HCT116 (cell line): ENCODE results near the gene HHAT. TPM values are rescaled to one million over a fixed set of nuclear protein-coding genes. Genes with fewer than 3 reads are reported as not detected.

Source experiments
- ATAC-seq: fragments of 200-7000 bp; cut with Tn5 transposase; 2 replicates; pipeline ENCODE4 v1.9.1; 2020; ENCODE audit warnings: mild to moderate bottlenecking, moderate library complexity
- BruUV-seq: library from RNA; stranded (reverse); fragments of 400-500 nt; replicated peaks from 2 replicates; lab custom pipeline; 2021; lab: Mats Ljungman, UMichigan
- CTCF ChIA-PET: fragments of 300-600 bp; sonication (Branson Sonifier 250); formaldehyde crosslinking; loops from one replicate; lab custom pipeline; 2021; ENCODE audit warnings: antibody characterized with exemption; lab: Charles Lee
- POLR2A ChIA-PET: fragments of 300-600, 350-600 bp; sonication (Branson Sonifier 250); formaldehyde crosslinking; loops from one replicate; lab custom pipeline; 2021; ENCODE audit warnings: antibody characterized with exemption; lab: Charles Lee
- RAD21 ChIA-PET, 2 experiments: fragments of 300-600 bp; sonication (Branson Sonifier 250); formaldehyde crosslinking; loops; one replicate each; lab custom pipeline; 2023; ENCODE audit warnings: low total read pairs in 2 of 2; ENCODE audit not compliant: uncharacterized antibody in 2 of 2, unreplicated experiment in 2 of 2, low non-redundant PET in 1 of 2; lab: Charles Lee
- DNase-seq: peaks from one replicate; pipeline ENCODE4 v3.0.0-alpha.2; 2010; ENCODE audit warnings: low read depth, low spot score
- H2AFZ ChIP-seq: fragments of 200-600 bp; shearing (Covaris generic), sonication (generic); 2 replicates; pipeline ENCODE4 v1.6.1; 2017; ENCODE audit warnings: low read depth, mixed run types, mixed read lengths, antibody characterized with exemption, low read length; ENCODE audit not compliant: poor library complexity, severe bottlenecking
- H3K27ac ChIP-seq: 2 replicates; pipeline ENCODE4 v1.5.1; 2012; ENCODE audit warnings: low read depth, low read length
- H3K27me3 ChIP-seq: fragments of 200-600 bp; sonication (generic); 2 replicates; pipeline ENCODE4 v1.6.1; 2016; ENCODE audit warnings: mixed run types, low read length, mixed read lengths; ENCODE audit not compliant: insufficient read depth
- H3K36me3 ChIP-seq, 2 experiments: fragments of 200-500 bp in 1 of 2; fragments of 200-600 bp in 1 of 2; sonication (Bioruptor generic) in 1 of 2; sonication (generic) in 1 of 2; 2 replicates each; pipeline versions ENCODE4 v1.5.1 to v1.6.1; 2014 to 2016; ENCODE audit warnings: low read length in 2 of 2, inconsistent platforms in 1 of 2, mixed read lengths in 1 of 2, mixed run types in 1 of 2; ENCODE audit not compliant: insufficient read depth in 2 of 2, control insufficient read depth in 1 of 2
- H3K4me1 ChIP-seq, 2 experiments: fragments of 200-600 bp in 1 of 2; sonication (generic) in 1 of 2; 2 replicates each; pipeline versions ENCODE4 v1.5.1 to v1.6.1; 2012 to 2017; ENCODE audit warnings: low read length in 2 of 2, inconsistent platforms in 1 of 2, mild to moderate bottlenecking in 1 of 2, mixed read lengths in 1 of 2, mixed run types in 1 of 2, moderate library complexity in 1 of 2; ENCODE audit not compliant: insufficient read depth in 2 of 2, control insufficient read depth in 1 of 2
- H3K4me2 ChIP-seq: fragments of 200-600 bp; sonication (generic); 2 replicates; pipeline ENCODE4 v1.6.1; 2017; ENCODE audit warnings: mixed run types, low read length, mixed read lengths
- H3K4me3 ChIP-seq, 2 experiments: fragments of 200-600 bp in 1 of 2; sonication (generic) in 1 of 2; replicated peaks in 1 of 2; 2 replicates each; pipeline ENCODE4 v1.5.1; 2011 to 2016; ENCODE audit warnings: low read length in 2 of 2, control low read depth in 1 of 2, low read depth in 1 of 2, mild to moderate bottlenecking in 1 of 2, mixed read lengths in 1 of 2, mixed run types in 1 of 2
- H3K79me2 ChIP-seq: fragments of 200-600 bp; sonication (generic); 2 replicates; pipeline ENCODE4 v1.6.1; 2017; ENCODE audit warnings: mild to moderate bottlenecking, mixed run types, low read length, moderate library complexity, mixed read lengths; ENCODE audit not compliant: insufficient read depth
- H3K9ac ChIP-seq: fragments of 200-600 bp; sonication (generic); 2 replicates; pipeline ENCODE4 v1.6.1; 2016; ENCODE audit warnings: low read length, mixed read lengths
- H3K9me2 ChIP-seq: fragments of 200-600 bp; sonication (generic), shearing (Covaris generic); 2 replicates; pipeline ENCODE4 v1.6.1; 2017; ENCODE audit warnings: mixed run types, mild to moderate bottlenecking, moderate library complexity; ENCODE audit not compliant: insufficient read depth
- H3K9me3 ChIP-seq, 2 experiments: fragments of 200-500 bp in 1 of 2; fragments of 200-600 bp in 1 of 2; sonication (Bioruptor generic) in 1 of 2; sonication (generic) in 1 of 2; 2 replicates each; pipeline ENCODE4 v1.6.1; 2014 to 2017; ENCODE audit warnings: low read length in 2 of 2, mixed read lengths in 2 of 2, inconsistent platforms in 1 of 2, low read depth in 1 of 2, mild to moderate bottlenecking in 1 of 2, mixed run types in 1 of 2, moderate library complexity in 1 of 2; ENCODE audit not compliant: control insufficient read depth in 1 of 2, insufficient read depth in 1 of 2
- H4K20me1 ChIP-seq: fragments of 200-600 bp; sonication (generic), shearing (Covaris generic); 2 replicates; pipeline ENCODE4 v1.6.1; 2017; ENCODE audit warnings: mixed run types, mild to moderate bottlenecking, moderate library complexity; ENCODE audit not compliant: insufficient read depth
- CBX3 ChIP-seq: IDR thresholded peaks from 2 replicates; pipeline ENCODE4 v1.6.1; 2012; ENCODE audit warnings: low read depth
- CEBPB ChIP-seq: IDR thresholded peaks from 2 replicates; pipeline ENCODE4 v1.6.1; 2012; ENCODE audit warnings: low read depth
- EGR1 ChIP-seq: IDR thresholded peaks from 2 replicates; pipeline ENCODE4 v1.6.1; 2012; ENCODE audit warnings: low read depth
- EZH2 ChIP-seq: fragments of 200-600 bp; sonication (generic); IDR thresholded peaks from 2 replicates; pipeline ENCODE4 v1.6.1; 2017; ENCODE audit warnings: antibody characterized with exemption, mixed run types
- EZH2phosphoT487 ChIP-seq: fragments of 200-600 bp; IDR thresholded peaks from 2 replicates; pipeline ENCODE4 v1.6.1; 2018; ENCODE audit warnings: antibody characterized with exemption, borderline replicate concordance
- RAD21 ChIP-seq: IDR thresholded peaks from 2 replicates; pipeline ENCODE4 v1.6.1; 2012; ENCODE audit warnings: low read depth, mild to moderate bottlenecking
- SP1 ChIP-seq: IDR thresholded peaks from 2 replicates; pipeline ENCODE4 v1.6.1; 2012; ENCODE audit warnings: low read depth
- TCF7L2 ChIP-seq: IDR thresholded peaks from 2 replicates; pipeline ENCODE4 v1.7.0; 2011; ENCODE audit warnings: borderline replicate concordance, inconsistent platforms; ENCODE audit not compliant: insufficient read depth, insufficient read length; ENCODE audit errors: extremely low read depth
- YY1 ChIP-seq: IDR thresholded peaks from 2 replicates; pipeline ENCODE4 v1.6.1; 2011; ENCODE audit warnings: low read length, low read depth, moderate library complexity, mild to moderate bottlenecking; ENCODE audit not compliant: insufficient replicate concordance; ENCODE audit errors: extremely low read depth
- ZNF274 ChIP-seq: fragments of 200-500 bp; sonication (Bioruptor generic); IDR thresholded peaks from 2 replicates; pipeline ENCODE4 v1.6.1; 2014; ENCODE audit warnings: mild to moderate bottlenecking, low read depth, low read length, inconsistent platforms
- intact Hi-C: fragments of 100-400 bp; cut with micrococcal nuclease; formaldehyde crosslinking; loops from 2 replicates; pipeline ENCODE4 v1.10.0; 2022
- total RNA-seq: library from RNA; stranded (reverse); gene quantifications from one replicate; pipeline ENCODE4 v1.2.1, GENCODE V29; 2021; ENCODE audit not compliant: unreplicated experiment
- TF ChIP-seq, protein P1 (sequence below): IDR thresholded peaks from 2 replicates; pipeline ENCODE4 v1.6.1; 2012
- TF ChIP-seq, protein P2 (sequence below): IDR thresholded peaks from 2 replicates; pipeline ENCODE4 v1.6.1; 2011; ENCODE audit warnings: mild to moderate bottlenecking, low read length, moderate library complexity; ENCODE audit not compliant: insufficient replicate concordance; ENCODE audit errors: extremely low read depth

HHAT gene
- total RNA-seq, 1 experiment from 2014 or later: 2.7 TPM

DNA sequence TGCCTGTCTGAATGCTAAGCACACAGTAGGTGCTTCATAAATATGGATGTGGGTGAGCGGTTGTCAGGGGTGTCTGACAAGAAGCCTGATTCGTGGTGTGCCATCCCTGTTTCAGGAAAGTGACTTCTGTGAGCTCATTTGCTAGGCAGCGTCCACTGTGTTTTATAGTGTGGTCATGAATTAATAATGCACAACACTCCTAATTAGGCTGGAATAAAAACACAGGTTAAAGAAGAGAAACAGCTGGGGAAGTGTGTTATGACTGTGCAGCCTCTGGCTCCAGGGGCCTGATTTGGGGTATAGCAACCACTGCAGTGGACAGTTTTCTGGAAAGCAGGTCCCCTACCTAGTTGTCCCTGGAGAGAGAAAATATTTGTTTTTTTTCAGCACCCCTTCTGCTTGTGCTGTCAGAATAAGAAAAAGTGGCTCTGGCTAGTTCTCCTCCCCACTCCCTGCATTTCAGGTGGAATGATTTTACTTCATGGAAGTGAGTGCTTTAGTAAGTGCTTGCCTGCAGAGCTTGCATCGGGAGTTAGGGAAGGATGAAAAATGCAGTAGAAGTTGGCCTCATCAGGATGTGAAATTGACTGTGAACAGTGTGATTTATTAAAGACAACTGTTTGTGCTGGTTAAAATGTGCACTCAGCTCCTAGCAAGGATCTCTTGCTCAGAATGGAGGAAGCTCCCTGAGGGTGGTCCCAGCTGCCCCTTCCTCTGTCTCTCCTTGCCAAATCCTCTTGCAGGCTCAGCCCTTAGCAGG lies 333.8 kb downstream of the HHAT start:
- H4K20me1 ChIP-seq: no peaks in the 10 kb centered on the region
- POLR2A ChIA-PET: no interaction called here
- no peak overlapping the region for H3K9ac ChIP-seq
- H3K36me3 ChIP-seq: no peaks in the 10 kb centered on the region
- no peak overlapping the region for H2AFZ ChIP-seq
- DNase-seq: no peak
- no peak overlapping the region for H3K27ac ChIP-seq
- no peaks in the 10 kb centered on the region for H3K4me1 ChIP-seq
- no peaks in the 10 kb centered on the region for H3K79me2 ChIP-seq
- RAD21 ChIA-PET: no interaction called here
- H3K9me3 ChIP-seq: no peaks in the 10 kb centered on the region
- H3K4me2 ChIP-seq: no peak overlapping the region
- 0 out of 2 replicates have a peak, but pooled peaks cover 4% of the 10 kb centered on the region for H3K27me3 ChIP-seq
- H3K9me2 ChIP-seq: no peaks in the 10 kb centered on the region
- TF ChIP-seq, protein P1, sequence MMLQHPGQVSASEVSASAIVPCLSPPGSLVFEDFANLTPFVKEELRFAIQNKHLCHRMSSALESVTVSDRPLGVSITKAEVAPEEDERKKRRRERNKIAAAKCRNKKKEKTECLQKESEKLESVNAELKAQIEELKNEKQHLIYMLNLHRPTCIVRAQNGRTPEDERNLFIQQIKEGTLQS: no peak
- TF ChIP-seq, all 23 proteins: peak for 0
- CTCF ChIA-PET: no interaction called here
- intact Hi-C loops: no loop called here
- no TSS peak for BruUV-seq
- H3K4me3 ChIP-seq: no peak overlapping the region
- no peak for ATAC-seq

DNA sequence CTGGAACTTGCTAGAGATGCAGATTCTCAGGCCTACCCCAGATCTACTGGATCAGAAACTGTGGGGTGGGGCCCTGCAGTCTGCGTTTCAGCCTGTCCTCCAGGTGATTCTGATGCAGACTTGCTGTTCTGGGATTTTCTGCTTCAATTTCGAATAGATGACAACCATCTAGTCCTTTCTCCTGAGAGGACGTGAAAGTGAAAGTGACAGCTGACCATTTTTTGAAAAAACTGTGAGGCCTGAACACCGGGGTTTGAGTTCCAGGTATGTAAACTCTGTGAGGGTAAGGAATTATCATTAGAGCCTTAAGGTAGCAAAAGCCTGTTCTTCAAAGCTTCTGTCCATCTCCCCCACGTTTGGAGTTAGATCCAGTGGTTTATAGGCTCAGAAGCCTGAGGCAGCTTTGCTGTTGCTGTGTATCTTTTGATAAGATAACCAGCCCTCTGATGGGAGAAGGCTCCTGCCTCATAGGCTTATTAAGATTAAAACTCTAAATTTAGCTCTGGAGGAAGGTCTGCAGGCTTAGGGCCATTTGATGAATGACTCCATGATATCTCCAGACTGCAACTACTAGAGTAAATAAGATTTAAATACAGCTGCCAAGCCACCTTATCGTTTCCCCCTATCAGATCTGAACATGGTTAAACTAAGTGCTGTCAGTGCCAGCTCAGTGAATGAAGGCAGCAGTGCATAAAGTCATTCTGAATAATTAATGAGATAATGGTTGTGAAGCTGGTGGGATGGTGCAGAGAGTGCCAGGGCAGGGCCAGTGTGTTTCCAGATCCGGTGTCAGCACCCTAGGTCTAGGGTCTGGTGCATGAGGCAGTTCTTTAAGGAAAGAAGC lies 335.2 kb downstream of the HHAT start:
- Histone ChIP-seq H3K27ac (no peak overlapping the region), H3K79me2 (no peaks in the 10 kb centered on the region), H3K9me3 (no peaks in the 10 kb centered on the region), H3K27me3 (0 out of 2 replicates have a peak, but pooled peaks cover 3% of the 10 kb centered on the region), H3K9ac (no peak overlapping the region), H4K20me1 (no peaks in the 10 kb centered on the region), H3K4me1 (no peaks in the 10 kb centered on the region), H3K36me3 (no peaks in the 10 kb centered on the region), H2AFZ (no peak overlapping the region), H3K9me2 (no peaks in the 10 kb centered on the region), H3K4me3 (no peak overlapping the region), H3K4me2 (no peak overlapping the region)
- DNase-seq: no peak
- RAD21 ChIA-PET: no interaction called here
- POLR2A ChIA-PET: no interaction called here
- CTCF ChIA-PET: no interaction called here
- BruUV-seq: no TSS peak
- intact Hi-C loops: no loop called here
- ATAC-seq: no peak
- no peak for TF ChIP-seq CBX3
- TF ChIP-seq EZH2: no peak
- no peak for TF ChIP-seq TCF7L2
- no peak for TF ChIP-seq CEBPB
- TF ChIP-seq, protein P1: no peak
- TF ChIP-seq YY1: no peak
- TF ChIP-seq EGR1: no peak
- TF ChIP-seq RAD21: no peak
- no peak for TF ChIP-seq ZNF274
- no peak for TF ChIP-seq EZH2phosphoT487
- TF ChIP-seq, protein P2, sequence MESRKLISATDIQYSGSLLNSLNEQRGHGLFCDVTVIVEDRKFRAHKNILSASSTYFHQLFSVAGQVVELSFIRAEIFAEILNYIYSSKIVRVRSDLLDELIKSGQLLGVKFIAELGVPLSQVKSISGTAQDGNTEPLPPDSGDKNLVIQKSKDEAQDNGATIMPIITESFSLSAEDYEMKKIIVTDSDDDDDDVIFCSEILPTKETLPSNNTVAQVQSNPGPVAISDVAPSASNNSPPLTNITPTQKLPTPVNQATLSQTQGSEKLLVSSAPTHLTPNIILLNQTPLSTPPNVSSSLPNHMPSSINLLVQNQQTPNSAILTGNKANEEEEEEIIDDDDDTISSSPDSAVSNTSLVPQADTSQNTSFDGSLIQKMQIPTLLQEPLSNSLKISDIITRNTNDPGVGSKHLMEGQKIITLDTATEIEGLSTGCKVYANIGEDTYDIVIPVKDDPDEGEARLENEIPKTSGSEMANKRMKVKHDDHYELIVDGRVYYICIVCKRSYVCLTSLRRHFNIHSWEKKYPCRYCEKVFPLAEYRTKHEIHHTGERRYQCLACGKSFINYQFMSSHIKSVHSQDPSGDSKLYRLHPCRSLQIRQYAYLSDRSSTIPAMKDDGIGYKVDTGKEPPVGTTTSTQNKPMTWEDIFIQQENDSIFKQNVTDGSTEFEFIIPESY: no peak
- TF ChIP-seq SP1: no peak
